ENCODE results near the gene DENND1A. TPM values are rescaled to one million over a fixed set of nuclear protein-coding genes. Genes with fewer than 3 reads are reported as not detected.

Gene DENND1A
- polyA plus RNA-seq, 1 experiment: 16.2 TPM

DNA sequence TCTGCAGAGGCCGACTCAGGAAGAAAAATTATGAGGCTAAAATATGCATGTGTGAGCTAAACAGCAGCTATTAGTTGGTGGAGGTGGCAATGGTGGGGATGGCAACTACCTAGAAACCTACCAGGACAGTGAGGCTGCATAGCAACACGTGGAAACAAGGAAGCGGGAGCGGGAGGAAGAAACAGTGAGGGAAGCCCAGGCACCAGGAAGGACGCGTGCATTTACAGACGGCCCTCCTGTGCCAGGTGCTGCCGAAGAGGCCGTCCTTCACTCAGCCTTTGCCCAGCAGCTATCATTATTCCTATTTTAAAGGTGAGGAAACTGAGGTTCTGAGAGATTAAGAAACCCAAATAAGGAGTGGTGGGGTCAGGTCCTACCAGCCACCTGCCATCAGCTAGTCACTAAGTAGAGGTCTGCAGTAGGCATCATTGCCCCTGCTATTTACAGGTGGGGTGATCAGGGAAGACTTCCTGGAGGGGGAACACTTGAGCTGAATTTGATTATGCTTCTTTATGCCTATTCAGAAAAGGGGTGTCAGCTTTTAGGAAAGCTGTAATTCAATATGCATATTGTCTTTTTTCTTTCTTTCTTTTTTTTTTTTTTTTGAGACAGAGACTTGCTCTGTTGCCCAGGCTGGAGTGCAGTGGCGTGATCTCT lies 448.6 kb downstream of the DENND1A start:
- TF ChIP-seq, protein P1, sequence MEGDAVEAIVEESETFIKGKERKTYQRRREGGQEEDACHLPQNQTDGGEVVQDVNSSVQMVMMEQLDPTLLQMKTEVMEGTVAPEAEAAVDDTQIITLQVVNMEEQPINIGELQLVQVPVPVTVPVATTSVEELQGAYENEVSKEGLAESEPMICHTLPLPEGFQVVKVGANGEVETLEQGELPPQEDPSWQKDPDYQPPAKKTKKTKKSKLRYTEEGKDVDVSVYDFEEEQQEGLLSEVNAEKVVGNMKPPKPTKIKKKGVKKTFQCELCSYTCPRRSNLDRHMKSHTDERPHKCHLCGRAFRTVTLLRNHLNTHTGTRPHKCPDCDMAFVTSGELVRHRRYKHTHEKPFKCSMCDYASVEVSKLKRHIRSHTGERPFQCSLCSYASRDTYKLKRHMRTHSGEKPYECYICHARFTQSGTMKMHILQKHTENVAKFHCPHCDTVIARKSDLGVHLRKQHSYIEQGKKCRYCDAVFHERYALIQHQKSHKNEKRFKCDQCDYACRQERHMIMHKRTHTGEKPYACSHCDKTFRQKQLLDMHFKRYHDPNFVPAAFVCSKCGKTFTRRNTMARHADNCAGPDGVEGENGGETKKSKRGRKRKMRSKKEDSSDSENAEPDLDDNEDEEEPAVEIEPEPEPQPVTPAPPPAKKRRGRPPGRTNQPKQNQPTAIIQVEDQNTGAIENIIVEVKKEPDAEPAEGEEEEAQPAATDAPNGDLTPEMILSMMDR (IDR thresholded peaks at IDR 0.05; ENCODE audit: low read depth, low read length): no peak
- DNase-seq (ENCODE audit: low read depth, low spot score): no peak
- Histone ChIP-seq H3K4me3 (ENCODE audit: low read depth, low read length) (no peak overlapping the region), H3K27ac (ENCODE audit: low read depth, low read length) (no peak overlapping the region), H3K27me3 (ENCODE audit: control insufficient read depth, insufficient read depth, low read length) (no peaks in the 10 kb centered on the region), H3K9me3 (ENCODE audit: control insufficient read depth, insufficient read depth, low read length) (no peaks in the 10 kb centered on the region)
- ChIA-PET POLR2A (no interaction called here), CTCF (interaction anchor here (0.6 kb wide), 1 partner anchor 8 kb away, joined by 3 read pairs; no protein-coding TSS in a partner anchor)

- POLR2A ChIA-PET: no interaction called here
- DNase-seq (ENCODE audit: low read depth, low spot score): no peak
- no peaks in the 10 kb centered on the region for H3K9me3 ChIP-seq (ENCODE audit: control insufficient read depth, insufficient read depth, low read length)
- no peaks in the 10 kb centered on the region for H3K27me3 ChIP-seq (ENCODE audit: control insufficient read depth, insufficient read depth, low read length)
- no peak overlapping the region for H3K27ac ChIP-seq (ENCODE audit: low read depth, low read length)
- TF ChIP-seq, protein P1 (IDR thresholded peaks at IDR 0.05; ENCODE audit: low read depth, low read length): no peak
- CTCF ChIA-PET: interaction anchor here (0.6 kb wide), 1 partner anchor 9 kb away, joined by 3 read pairs; no protein-coding TSS in a partner anchor
- H3K4me3 ChIP-seq (ENCODE audit: low read depth, low read length): no peak overlapping the region
Observed at GRCh38 chr9:123480791-123481190, 449.1 kb downstream of the DENND1A start.

- DNase-seq (ENCODE audit: low read depth, low spot score): no peak
- Histone ChIP-seq H3K4me3 (ENCODE audit: low read depth, low read length) (no peak overlapping the region), H3K27me3 (ENCODE audit: control insufficient read depth, insufficient read depth, low read length) (no peaks in the 10 kb centered on the region), H3K9me3 (ENCODE audit: control insufficient read depth, insufficient read depth, low read length) (no peaks in the 10 kb centered on the region), H3K27ac (ENCODE audit: low read depth, low read length) (no peak overlapping the region)
- TF ChIP-seq, protein P1 (IDR thresholded peaks at IDR 0.05; ENCODE audit: low read depth, low read length): no peak
- POLR2A ChIA-PET: no interaction called here
- CTCF ChIA-PET: no interaction called here
Observed at GRCh38 chr9:123480096-123480495, 449.8 kb downstream of the DENND1A start.

DNA sequence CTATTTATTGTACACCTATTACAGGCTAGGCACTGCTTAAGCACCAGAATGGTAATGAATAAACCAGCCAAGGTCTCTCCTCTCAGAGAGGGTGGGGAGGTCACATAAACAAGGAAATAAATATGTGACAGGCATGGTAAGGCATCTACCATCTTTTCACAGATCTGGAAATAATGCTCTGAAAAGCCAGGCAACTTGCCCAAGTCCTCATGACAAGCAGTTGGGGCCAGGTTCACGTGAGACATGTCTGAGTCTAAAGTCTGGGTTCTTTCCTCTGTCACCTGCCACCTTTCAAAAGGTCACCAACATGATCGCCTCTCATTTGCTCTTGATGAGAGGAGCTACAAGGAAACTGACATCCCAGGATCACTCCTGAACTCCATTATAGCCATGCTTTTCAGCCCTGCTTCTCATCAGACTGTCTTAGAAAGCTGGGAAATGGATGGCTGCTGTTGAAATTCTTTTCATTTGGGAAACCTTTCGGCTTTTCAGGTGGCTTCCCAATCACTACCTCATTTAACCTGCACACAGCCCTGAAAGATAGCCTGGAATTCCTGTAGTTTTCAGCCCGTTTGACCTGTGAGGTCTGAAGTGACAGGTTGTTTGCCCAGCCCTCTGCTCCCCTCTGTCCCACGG lies 450.8 kb downstream of the DENND1A start:
- TF ChIP-seq, protein P1 (IDR thresholded peaks at IDR 0.05; ENCODE audit: low read depth, low read length): no peak
- no peak overlapping the region for H3K27ac ChIP-seq (ENCODE audit: low read depth, low read length)
- no peak overlapping the region for H3K4me3 ChIP-seq (ENCODE audit: low read depth, low read length)
- H3K27me3 ChIP-seq (ENCODE audit: control insufficient read depth, insufficient read depth, low read length): no peaks in the 10 kb centered on the region
- ChIA-PET POLR2A (no interaction called here), CTCF (no interaction called here)
- H3K9me3 ChIP-seq (ENCODE audit: control insufficient read depth, insufficient read depth, low read length): no peaks in the 10 kb centered on the region
- no peak for DNase-seq (ENCODE audit: low read depth, low spot score)

- Histone ChIP-seq H3K27me3 (ENCODE audit: control insufficient read depth, insufficient read depth, low read length) (no peaks in the 10 kb centered on the region), H3K4me3 (ENCODE audit: low read depth, low read length) (no peak overlapping the region), H3K9me3 (ENCODE audit: control insufficient read depth, insufficient read depth, low read length) (no peaks in the 10 kb centered on the region), H3K27ac (ENCODE audit: low read depth, low read length) (no peak overlapping the region)
- DNase-seq (ENCODE audit: low read depth, low spot score): no peak
- ChIA-PET CTCF (no interaction called here), POLR2A (no interaction called here)
- TF ChIP-seq, protein P1 (IDR thresholded peaks at IDR 0.05; ENCODE audit: low read depth, low read length): no peak
Observed at GRCh38 chr9:123478160-123478559, 451.8 kb downstream of the DENND1A start.
